Activated CD4-positive, CD25-positive, alpha-beta regulatory T cell (primary cell): ENCODE data around the gene ZNF319.

ENCODE experiments used
- DNase-seq, 4 experiments: peaks; one replicate each; lab custom pipeline; 2025; lab: John Stamatoyannopoulos, UW

The ZNF319 gene

DNA sequence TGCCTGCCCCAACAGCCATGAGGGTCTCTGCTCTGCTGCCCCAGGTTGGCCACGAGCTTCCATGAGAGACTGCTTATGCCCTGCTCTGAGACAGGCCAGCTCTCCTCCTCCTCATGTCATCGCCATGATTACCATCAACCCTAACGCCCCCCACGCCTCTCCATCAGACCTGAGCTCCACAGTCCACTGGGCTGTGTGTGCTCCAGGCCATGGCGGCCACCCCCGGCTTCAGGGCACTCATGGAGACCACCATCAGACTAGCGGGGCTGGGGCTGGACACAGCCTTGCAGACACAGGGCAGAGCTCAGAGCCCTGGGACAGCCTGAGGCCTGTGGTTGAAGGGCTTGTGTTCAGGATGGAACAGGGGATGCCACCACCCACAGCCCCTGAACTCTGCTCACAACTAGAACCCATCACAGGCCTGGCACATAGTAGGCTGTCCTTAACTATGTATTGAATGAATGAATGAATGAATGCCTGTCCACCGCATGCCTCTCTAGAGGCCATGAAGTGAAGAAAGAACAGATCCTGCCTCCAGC is 44.1 kb downstream of the ZNF319 start:
- DNase-seq, result no peak

DNA sequence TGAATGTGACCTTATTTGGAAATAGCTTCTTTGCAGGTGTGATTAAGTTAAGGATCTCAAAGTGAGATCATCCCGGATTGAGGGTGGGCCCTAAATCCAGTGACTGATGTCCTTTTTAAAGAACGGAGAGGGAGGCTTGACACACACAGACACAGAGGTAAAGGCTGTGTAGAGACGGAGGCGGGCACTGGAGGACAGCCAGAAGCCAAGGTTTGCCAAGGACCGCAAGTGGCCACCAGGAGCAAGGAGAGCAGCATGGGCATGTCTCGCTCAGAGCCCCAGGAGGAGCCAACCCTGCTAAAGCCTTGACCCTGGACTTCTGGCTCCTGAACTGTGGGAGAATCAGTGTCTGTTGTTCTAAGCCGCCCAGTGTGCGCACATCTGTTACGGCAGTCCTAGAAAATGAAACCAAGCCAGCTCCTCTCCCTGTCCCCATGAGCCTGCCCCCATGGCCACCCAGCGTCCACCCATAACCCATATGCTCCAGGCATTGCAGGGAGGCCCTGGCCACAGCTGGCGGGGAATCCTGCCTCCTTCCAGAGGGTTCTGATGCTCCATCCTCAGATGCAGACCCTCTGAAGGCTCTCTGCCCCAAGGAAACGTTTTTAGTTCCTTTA is 44.8 kb downstream of the ZNF319 start:
- DNase-seq, result no peak

DNA sequence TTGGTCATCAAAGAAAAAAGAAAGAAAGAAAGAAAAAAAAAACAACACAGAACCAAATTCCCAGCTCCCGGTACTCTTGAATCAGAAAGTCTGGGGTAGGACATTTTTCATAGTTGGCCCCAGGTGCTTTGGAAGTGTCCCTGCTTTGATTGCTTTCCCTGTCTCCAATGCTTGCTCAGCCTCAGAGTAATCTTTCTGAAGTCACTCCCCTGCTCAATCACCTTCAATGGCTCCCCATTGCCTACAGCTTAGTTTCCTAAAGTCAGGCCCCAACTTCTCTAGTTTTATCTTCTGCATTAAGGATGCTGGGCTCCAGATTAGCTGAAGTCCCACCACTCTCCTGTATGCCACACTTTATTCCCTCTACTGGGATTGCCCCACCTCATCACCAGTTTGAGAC is 46.6 kb downstream of the ZNF319 start:
- DNase-seq, result no peak

GRCh38 chr16:57952909-57953308 is 47.6 kb downstream of the ZNF319 start:
- DNase-seq, result no peak

GRCh38 chr16:57951204-57951960 is 49.1 kb downstream of the ZNF319 start:
- no peak for DNase-seq

- DNase-seq, result no peak
Observed at GRCh38 chr16:57950382-57950781, 50.1 kb downstream of the ZNF319 start.

- DNase-seq, result no peak
Observed at GRCh38 chr16:57949595-57950238, 50.8 kb downstream of the ZNF319 start.

DNA sequence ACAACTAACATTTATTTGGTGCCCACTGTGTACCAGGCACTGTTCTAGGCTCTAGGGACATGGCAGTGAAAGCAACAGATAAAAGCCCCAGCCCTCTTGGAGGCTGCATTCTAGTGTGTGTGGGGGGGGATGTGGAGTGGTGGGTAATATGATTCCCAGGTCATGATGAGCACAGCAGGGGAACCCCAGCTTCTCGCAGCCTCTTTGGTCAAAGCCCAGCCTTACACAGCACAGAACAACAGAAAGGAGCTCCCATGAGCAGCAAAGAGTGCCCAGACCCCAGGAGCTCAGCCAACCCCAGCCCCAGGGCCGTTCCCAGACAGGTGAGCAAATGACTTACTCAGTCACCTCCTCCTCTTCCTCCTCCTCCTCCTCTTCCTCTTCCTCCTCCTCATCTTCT is 51.5 kb downstream of the ZNF319 start:
- no peak for DNase-seq

- DNase-seq, result no peak
Observed at GRCh38 chr16:57948027-57948426, 52.4 kb downstream of the ZNF319 start.

- DNase-seq, result no peak
Observed at GRCh38 chr16:57947261-57947660, 53.2 kb downstream of the ZNF319 start.

- DNase-seq, result no peak
Observed at GRCh38 chr16:57946181-57946801, 54.2 kb downstream of the ZNF319 start.

DNA sequence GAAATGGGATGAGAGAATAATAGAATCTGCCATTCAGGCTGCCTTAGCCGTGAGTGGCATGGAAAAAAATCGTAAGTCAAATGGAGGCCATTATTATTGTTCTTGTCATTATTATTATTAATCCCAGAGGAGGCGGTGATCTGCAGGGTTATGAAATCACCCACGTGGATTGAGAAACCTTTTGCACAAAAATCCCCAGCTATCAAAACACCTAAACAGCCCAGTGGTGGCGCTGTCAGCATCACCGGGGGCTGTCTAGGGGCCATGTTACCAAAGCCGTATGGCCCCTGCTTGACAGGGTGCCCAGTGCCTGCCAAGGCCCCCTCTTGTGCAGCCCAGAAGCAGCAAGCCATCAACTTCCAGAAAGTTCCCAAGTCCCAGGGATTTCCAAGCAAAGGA is 54.7 kb downstream of the ZNF319 start:
- no peak for DNase-seq

DNA sequence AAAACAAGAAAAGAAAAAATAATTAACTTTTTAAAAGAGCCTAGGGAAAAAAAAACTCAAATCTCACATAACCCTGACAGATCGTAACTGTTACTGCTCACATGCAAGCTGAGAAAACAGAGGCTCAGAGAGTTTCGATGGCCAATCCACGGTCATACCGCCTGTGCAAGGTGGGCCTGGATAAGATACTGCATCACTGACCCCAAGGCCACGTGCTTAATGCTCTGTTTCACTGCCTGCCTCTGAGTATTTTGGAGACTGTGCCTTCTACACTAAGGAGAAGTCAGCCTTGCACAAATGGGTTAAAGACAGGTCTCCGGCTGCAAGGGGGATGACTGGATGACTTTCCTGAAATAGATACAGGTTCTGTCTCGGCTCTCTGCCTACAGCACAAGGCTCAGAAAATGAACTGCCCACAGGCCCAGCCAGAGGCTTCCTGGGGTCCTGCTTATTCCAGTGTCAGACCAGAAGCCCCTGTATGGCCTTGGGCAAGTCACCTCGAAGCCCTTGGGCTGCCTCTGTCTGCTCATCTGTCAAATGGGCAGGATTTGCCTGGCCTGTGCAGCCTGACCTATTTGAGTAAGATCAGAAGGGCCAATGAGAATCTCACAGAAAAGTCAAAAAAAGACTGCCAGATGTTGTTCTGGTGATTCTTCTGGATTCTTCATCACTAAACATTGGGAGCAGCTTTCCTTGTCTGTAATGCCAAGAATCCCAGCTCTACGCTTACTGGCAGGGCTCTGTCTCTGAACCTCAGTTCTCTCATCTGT is 55.3 kb downstream of the ZNF319 start:
- DNase-seq, result no peak
